H4 (cell line): Measurements from ENCODE around the gene TTC34. TPM values are rescaled to one million over a fixed set of nuclear protein-coding genes. Genes with fewer than 3 reads are reported as not detected.

Experiments
- DNase-seq: peaks from one replicate; pipeline ENCODE4 v3.0.0-alpha.2; 2015; ENCODE audit warnings: low spot score
- total RNA-seq: library from RNA; depleted of rRNA; stranded (reverse); fragments of >200 nt; shearing (Covaris generic); gene quantifications from 2 replicates; pipeline ENCODE4 v1.2.3, GENCODE V29; 2014

The TTC34 gene
- total RNA-seq, 1 experiment from 2014 or later: 0.10 TPM

GRCh38 chr1:2812939-2813653 is 11.6 kb upstream of the TTC34 start:
- no peak for DNase-seq

DNA sequence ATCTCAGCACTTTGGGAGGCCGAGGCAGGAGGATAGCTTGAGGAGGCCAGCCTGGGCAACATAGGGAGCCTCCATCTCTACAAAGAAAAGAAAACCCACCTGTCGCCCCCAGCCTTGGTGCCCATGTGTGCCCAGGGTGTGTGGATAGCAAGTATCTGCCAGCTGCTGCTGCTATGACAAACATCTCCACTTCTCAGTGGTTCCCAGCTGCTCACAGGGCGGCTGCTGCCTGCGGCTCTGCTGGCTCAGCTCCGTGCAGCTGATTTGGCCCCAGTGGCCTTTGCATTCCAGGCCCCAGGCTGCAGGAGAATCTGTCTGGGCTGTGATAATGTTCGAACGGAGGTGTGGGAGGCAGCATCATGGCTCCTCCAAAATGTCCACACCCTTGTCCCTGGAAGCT is 10.6 kb upstream of the TTC34 start:
- no peak for DNase-seq

DNA sequence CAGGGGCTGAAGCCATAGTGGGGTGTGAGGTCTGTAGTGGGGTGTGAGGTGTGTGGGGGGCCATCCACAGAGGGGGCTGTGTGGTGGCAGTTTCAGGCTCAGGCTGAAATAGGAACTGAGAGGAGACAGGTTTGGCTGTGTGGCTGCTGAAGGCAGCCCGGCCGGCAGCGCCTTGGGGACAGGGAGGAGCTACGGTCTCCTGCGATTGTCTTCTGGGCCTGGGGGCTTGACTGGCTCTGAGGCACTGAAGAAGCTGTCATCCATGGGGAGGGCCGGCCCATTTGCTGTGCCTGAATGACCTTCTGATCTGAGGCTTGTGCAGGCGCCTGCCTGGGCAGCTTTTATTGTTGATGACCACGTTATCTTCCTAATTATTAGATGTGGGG is 10.0 kb upstream of the TTC34 start:
- no peak for DNase-seq

DNA sequence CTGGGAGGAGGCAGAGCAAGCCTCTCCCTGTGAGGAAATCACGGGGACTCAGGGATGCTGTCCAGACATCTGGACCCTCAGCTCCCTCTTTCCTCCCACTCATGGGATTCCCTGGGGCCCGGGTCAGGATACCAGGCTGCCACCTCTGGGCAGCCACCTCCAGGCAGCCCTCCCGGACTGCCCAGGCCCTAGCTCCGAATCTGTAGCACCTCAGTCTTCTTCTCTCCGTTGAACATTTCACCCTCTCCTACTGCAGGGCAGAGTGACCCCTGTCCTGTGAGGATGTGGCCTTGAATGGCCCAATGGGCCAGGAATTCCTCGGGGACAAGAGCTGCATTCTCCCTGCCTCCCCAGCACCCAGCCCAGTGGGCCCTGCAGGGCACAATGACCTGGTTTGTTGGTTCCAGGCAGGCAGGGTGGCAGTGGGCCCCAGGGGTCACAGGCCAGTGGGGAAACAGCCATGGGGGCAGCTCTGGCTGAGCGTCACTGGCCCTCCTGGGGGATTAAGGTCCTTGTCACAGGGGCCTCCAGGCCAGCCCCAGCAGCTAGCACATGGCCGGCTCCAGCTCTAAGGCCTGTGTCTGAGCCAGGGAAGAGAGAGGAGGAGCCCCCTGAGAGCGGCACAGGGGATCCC is 9.5 kb upstream of the TTC34 start:
- no peak for DNase-seq

DNA sequence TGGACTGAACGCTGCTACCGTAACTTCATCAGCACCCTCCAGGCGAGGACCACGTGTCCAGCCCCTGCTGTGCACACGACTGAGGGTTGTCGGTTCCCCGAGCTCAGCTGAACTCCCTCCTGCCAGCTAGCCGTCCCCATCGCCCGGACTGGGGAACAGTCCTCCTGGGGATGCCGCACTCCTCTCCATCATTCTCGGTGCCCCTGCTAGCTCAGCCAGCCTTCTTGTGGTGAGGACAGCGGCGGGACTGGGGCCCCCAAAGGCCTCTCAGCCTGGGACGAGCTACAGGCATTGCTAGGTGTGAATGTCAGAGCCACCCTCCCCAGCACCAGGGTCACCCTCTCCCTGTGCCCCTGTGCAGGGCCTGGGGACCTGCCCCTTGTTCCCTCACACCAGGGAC is 8.8 kb upstream of the TTC34 start:
- no peak for DNase-seq

- DNase-seq: no peak
These were observed 8.2 kb upstream of the TTC34 start for GRCh38 chr1:2809656-2810055.

- DNase-seq: no peak
These were observed 7.5 kb upstream of the TTC34 start for GRCh38 chr1:2808831-2809605.

GRCh38 chr1:2808386-2808705 is 6.9 kb upstream of the TTC34 start:
- no peak for DNase-seq

DNA sequence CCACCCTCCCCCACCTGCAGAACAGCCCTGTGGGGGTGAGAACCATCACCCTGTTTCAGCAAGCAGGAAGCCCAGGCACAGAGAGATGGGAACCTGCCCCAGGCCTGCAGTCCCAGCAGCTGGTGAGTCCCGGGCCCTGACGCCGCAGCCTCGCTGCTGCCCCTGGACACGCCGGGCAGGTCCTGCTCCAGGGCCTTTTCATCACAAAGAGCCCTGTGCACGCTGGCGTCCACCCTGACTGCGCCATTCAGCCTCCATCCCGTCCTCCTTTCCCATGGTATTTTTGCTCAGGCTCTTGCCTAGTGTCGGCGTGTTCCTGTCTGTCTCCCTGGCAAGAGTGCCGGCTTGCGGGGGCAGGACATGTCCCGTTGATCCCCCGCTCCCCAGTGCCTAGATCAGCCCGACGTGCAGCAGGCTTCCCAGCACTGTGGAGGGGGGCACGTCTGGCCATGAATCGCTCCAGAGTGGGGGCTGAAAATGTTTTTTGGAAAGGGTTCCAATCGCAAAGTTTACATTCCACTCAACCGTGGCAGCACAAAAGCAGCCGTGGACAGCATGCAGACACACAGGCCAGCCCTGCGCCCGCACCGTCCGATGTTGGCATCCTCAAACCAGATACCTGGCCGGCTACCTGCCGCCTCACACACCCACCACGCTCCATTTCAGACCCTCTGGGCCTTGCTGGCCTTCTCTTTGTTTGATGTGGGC is 6.3 kb upstream of the TTC34 start:
- no peak for DNase-seq

- no peak for DNase-seq
These were observed 5.5 kb upstream of the TTC34 start for GRCh38 chr1:2807036-2807435.

- no peak for DNase-seq
These were observed 5.1 kb upstream of the TTC34 start for GRCh38 chr1:2806591-2806990.

DNA sequence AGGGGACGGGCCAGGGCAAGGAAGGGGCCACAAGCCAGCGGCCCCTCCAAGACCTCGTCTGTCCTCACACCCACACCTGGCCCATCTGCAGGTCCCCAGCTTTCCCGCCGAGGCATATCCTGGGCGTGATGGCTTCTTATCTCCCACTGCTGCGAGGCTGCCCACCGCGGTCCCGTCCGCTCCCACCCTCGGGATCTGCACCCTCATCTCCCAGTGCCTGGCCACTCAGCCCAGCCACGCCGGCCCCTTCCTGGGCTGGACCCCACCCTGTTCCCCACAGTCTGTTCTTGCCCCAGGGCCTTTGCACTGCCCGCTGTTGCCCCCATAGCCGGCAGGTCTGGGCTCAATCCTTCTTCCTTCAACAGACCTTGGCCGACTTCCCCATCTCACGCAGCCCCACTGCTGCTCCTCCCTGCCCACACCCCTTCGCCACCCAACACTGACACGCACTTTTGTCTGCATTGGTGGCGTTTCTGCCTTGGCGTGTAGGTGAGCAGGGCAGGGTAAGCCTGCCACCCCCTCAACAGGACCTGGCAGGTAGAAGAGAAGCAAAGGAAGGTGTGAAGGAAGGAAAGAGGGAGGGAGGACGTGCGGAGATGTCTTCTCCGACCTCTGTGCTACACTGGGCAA is 4.4 kb upstream of the TTC34 start:
- DNase-seq: no peak

GRCh38 chr1:2804628-2805351 is 3.3 kb upstream of the TTC34 start:
- DNase-seq: no peak

- DNase-seq: no peak
These were observed 2.6 kb upstream of the TTC34 start for GRCh38 chr1:2803931-2804627.

DNA sequence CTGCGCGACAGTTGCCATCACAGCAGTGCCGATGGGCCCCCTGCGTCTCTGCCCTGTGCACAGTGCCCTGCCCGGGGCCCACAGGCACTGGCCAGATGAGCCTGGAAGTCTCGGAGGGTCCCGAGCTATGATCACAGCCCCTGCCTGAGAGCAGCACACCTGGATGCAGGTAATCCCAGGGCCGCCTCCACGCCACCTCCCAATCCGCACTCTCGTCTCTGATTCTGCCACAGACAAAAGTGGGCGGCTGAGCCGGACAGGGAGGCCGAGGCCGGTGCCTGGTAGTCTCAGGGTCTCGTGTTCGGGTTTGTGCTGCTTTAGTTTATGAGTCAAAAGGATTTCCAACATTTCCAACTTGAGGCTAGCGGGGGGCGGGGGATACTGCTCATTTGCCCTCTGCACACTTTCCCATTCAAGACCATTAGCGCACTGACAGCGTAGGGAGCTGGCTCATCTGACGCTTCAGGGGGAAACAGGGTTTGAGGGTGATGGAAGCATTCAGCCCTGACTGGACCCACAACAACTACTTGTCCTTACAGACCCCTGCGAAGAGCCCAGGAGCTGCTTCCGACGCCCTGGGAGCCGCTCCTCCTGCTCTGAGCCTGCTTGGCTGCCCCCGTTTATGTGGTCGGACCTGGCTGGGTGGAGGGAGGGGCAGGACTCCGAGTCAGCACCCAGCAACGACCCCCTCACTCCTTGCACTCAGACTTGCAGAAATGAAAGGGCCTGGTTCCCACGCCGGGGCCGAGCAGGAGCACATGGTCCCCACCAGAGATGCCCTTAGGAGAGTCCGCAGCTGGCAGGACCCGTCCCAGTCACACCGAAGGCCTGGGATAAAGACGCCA is 1.8 kb upstream of the TTC34 start:
- DNase-seq: no peak

- no peak for DNase-seq
These were observed 998 bp upstream of the TTC34 start for GRCh38 chr1:2802421-2802961.

DNA sequence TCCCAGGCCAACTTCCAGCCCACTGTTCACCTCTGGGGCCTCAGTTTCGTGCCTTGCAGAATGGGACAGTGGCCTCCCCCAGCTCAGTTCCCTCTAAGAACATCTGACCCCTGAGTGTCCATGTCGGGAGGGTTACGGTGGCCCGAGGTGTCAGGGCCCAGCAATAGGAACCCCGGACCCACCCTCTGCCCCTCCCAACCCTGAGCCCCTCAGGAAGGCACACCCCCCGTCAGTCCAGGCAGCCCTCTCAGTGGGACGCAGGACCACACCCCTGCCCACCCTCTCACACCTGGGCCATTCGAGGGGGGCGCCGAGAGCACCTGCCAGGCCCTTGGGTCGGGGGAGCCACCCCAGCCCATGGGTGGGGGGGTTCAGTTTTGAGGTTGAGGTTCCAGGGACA is 447 bp downstream of the TTC34 start:
- no peak for DNase-seq

- DNase-seq: no peak
These were observed 838 bp downstream of the TTC34 start for GRCh38 chr1:2800664-2801045.

GRCh38 chr1:2799811-2800663 is 1.5 kb downstream of the TTC34 start:
- DNase-seq: no peak
